GM21576 (cell line): ENCODE results near the gene RGS10.

Experiments used
- ATAC-seq: cut with Tn5 transposase; IDR thresholded peaks from one replicate; pipeline ENCODE4 v1.9.1; 2021; ENCODE audit warnings: mild to moderate bottlenecking, moderate library complexity; ENCODE audit not compliant: unreplicated experiment

RGS10 gene

GRCh38 chr10:119520283-119520682 is 22.2 kb downstream of the RGS10 start:
- no peak for ATAC-seq

- no peak for ATAC-seq
These were observed 23.6 kb downstream of the RGS10 start for GRCh38 chr10:119518936-119519335.

GRCh38 chr10:119518176-119518575 is 24.3 kb downstream of the RGS10 start:
- ATAC-seq, result peak; percentile 27

- ATAC-seq, result peak; percentile 60
These were observed 25.0 kb downstream of the RGS10 start for GRCh38 chr10:119517235-119518141.

GRCh38 chr10:119516381-119517234 is 25.9 kb downstream of the RGS10 start:
- peak; percentile 60 for ATAC-seq

- no peak for ATAC-seq
These were observed 26.9 kb downstream of the RGS10 start for GRCh38 chr10:119515511-119516045.

- no peak for ATAC-seq
These were observed 27.7 kb downstream of the RGS10 start for GRCh38 chr10:119514819-119515218.

- no peak for ATAC-seq
These were observed 30.5 kb downstream of the RGS10 start for GRCh38 chr10:119511828-119512515.

GRCh38 chr10:119509909-119510451 is 32.5 kb downstream of the RGS10 start:
- ATAC-seq, result no peak

GRCh38 chr10:119507115-119507514 is 35.4 kb downstream of the RGS10 start:
- no peak for ATAC-seq

- ATAC-seq, result no peak
These were observed 36.8 kb downstream of the RGS10 start for GRCh38 chr10:119505588-119506315.

GRCh38 chr10:119505131-119505551 is 37.4 kb downstream of the RGS10 start:
- no peak for ATAC-seq

GRCh38 chr10:119504651-119505050 is 37.9 kb downstream of the RGS10 start:
- no peak for ATAC-seq

GRCh38 chr10:119503821-119504220 is 38.7 kb downstream of the RGS10 start:
- ATAC-seq, result no peak

GRCh38 chr10:119502618-119503155 is 39.8 kb downstream of the RGS10 start:
- no peak for ATAC-seq

GRCh38 chr10:119502209-119502608 is 40.3 kb downstream of the RGS10 start:
- ATAC-seq, result no peak

GRCh38 chr10:119501690-119502089 is 40.8 kb downstream of the RGS10 start:
- ATAC-seq, result no peak

- ATAC-seq, result no peak
These were observed 41.7 kb downstream of the RGS10 start for GRCh38 chr10:119500821-119501220.

- ATAC-seq, result no peak
These were observed 42.3 kb downstream of the RGS10 start for GRCh38 chr10:119500123-119500795.
